Uterus (tissue), 4 donors: ENCODE data around the gene FGFR4. TPM values are rescaled to one million over a fixed set of nuclear protein-coding genes. Genes with fewer than 3 reads are reported as not detected.

ENCODE experiments used
- DNase-seq, 2 donors: peaks; one replicate each; pipeline ENCODE4 v3.0.0-alpha.2; 2019 to 2020
- H3K27ac ChIP-seq, 2 donors: fragments of 200-600 bp; sonication (generic); 1 replicate in 1 of 2; 2 replicates in 1 of 2; pipeline ENCODE4 v1.5.1; 2016 to 2018
- H3K27me3 ChIP-seq, 2 donors: fragments of 200-600 bp; sonication (generic); one replicate each; pipeline ENCODE4 v1.5.1; 2018 to 2019; ENCODE audit warnings: control low read depth in 1 of 2
- H3K36me3 ChIP-seq, 2 donors: fragments of 200-600 bp; sonication (generic); one replicate each; pipeline ENCODE4 v1.5.1; 2019; ENCODE audit warnings: control low read depth in 1 of 2
- H3K4me1 ChIP-seq, 2 donors: fragments of 200-600 bp; sonication (generic); one replicate each; pipeline ENCODE4 v1.5.1; 2018 to 2019; ENCODE audit warnings: control low read depth in 1 of 2
- H3K4me3 ChIP-seq, 2 donors: fragments of 200-600 bp; sonication (generic); 1 replicate in 1 of 2; 2 replicates in 1 of 2; pipeline ENCODE4 v1.5.1; 2018 to 2019; ENCODE audit warnings: mild to moderate bottlenecking in 1 of 2
- H3K9me3 ChIP-seq, 2 donors: fragments of 200-600 bp; sonication (generic); one replicate each; pipeline ENCODE4 v1.5.1; 2019; ENCODE audit warnings: control low read depth in 1 of 2
- CTCF ChIP-seq, 4 experiments: fragments of 200-600 bp in 2 of 4; fragments of 450-650 bp in 2 of 4; sonication (generic) in 2 of 4; IDR thresholded peaks; one replicate each; pipeline ENCODE4 v1.5.1; 2016 to 2019; ENCODE audit warnings: antibody characterized with exemption in 4 of 4, mild to moderate bottlenecking in 2 of 4, moderate library complexity in 1 of 4
- POLR2A ChIP-seq, 2 donors: fragments of 450-650 bp; IDR thresholded peaks; one replicate each; pipeline ENCODE4 v1.6.1; 2016; ENCODE audit warnings: antibody characterized with exemption in 2 of 2, mild to moderate bottlenecking in 1 of 2, moderate library complexity in 1 of 2
- intact Hi-C: fragments of 100-400 bp; cut with DNase I; formaldehyde crosslinking; loops from one replicate; pipeline ENCODE4 v1.15.1; 2023; ENCODE audit warnings: low total_unique reads
- total RNA-seq, 4 donors: library from RNA; depleted of rRNA in 3 of 4; stranded (reverse); fragments of >200 nt in 3 of 4; gene quantifications; one replicate each; pipeline versions ENCODE4 v1.1.0 to v1.2.4, GENCODE V29; 2014 to 2023
- donor health status: DM: yes; HTN: yes; CAD: no.

FGFR4 gene
- total RNA-seq, 4 donors from 2014 or later, result under 0.01 to 18.8 (median 1.5) TPM

- H3K4me3 ChIP-seq, result no peak overlapping the region
- no peaks in the 10 kb centered on the region for H3K9me3 ChIP-seq
- no peak overlapping the region for H3K27ac ChIP-seq
- TF ChIP-seq POLR2A (IDR thresholded peaks at IDR 0.05), result no peak
- no peak for TF ChIP-seq CTCF (IDR thresholded peaks at IDR 0.05)
- H3K4me1 ChIP-seq, result peaks cover 0 to 2% of the 10 kb centered on the region in 2 donors
- H3K36me3 ChIP-seq, result no peaks in the 10 kb centered on the region
- H3K27me3 ChIP-seq, result no peaks in the 10 kb centered on the region
- no peak for DNase-seq
- intact Hi-C loops, result no loop called here
Measured at GRCh38 chr5:177146891-177147638, 60.4 kb downstream of the FGFR4 start.

Other genes starting within 250 kb of the FGFR4 start
- 1 to 10 TPM; 1.5 to 6.9 (median 3.4) TPM for gene HK3, start 187.6 kb upstream of the FGFR4 start, total RNA-seq
- 10 to 100 TPM; 12.3 to 93.2 (median 50.0) TPM for gene UIMC1, start 80.1 kb upstream of the FGFR4 start, total RNA-seq
- 10 to 100 TPM; 10.5 to 38.5 (median 29.2) TPM for gene ZNF346, start 64.2 kb upstream of the FGFR4 start, total RNA-seq
- gene NSD1, start 46.9 kb downstream of the FGFR4 start, total RNA-seq, result 100 to 1,000 TPM in 2 of 4 donors, 10 to 100 TPM in 2; 24.1 to 132 (median 64.6) TPM
- 10 to 100 TPM in 3 of 4 donors, 1 to 10 TPM in 1; 8.2 to 62.0 (median 19.3) TPM for gene RAB24, start 216.8 kb downstream of the FGFR4 start, total RNA-seq
- gene PRELID1, start 216.9 kb downstream of the FGFR4 start, total RNA-seq, result 10 to 100 TPM; 25.4 to 73.1 (median 49.0) TPM
- gene MXD3, start 225.0 kb downstream of the FGFR4 start, total RNA-seq, result 10 to 100 TPM in 1 of 4 donors, 1 to 10 TPM in 2, under 1 TPM in 1; 0.51 to 29.0 (median 6.8) TPM